Measurements from ENCODE around the gene LRP10. TPM values are rescaled to one million over a fixed set of nuclear protein-coding genes. Genes with fewer than 3 reads are reported as not detected.
A peak's percentile ranks its signal among the peaks of the same experiment; 100 is the strongest.

The LRP10 gene
- total and polyA plus RNA-seq, 12 donors, result 10.3 to 101 (median 48.0) TPM

GRCh38 chr14:22900081-22900799 lies 28.7 kb downstream of the LRP10 start:
- intact Hi-C loops (cut with DNase I), result loop anchor here in 2 of 10 donors (2.0 to 10.0 kb wide), 2 partner anchors 27 to 75 kb away; partner anchors contain the start of gene MRPL52 (in 1 of the 2)
- WGBS, 2 donors, result 44 to 58% methylated on average over 3 of the region's 3 CpGs
- H3K36me3 ChIP-seq, result peaks cover 0 to 73% (median 42%) of the 10 kb centered on the region in 9 donors
- peak overlapping the region in 1 of 10 donors; percentile 26 for H3K27ac ChIP-seq
- no peaks in the 10 kb centered on the region for H3K9me3 ChIP-seq
- DNase-seq (peak in 1 of 2 donors; percentile 44), ATAC-seq (peak; percentile 32 to 77 (median 46))
- TF ChIP-seq CTCF (IDR thresholded peaks at IDR 0.05), result peak; percentile 5 to 67 (median 55)
- no peak overlapping the region for H3K4me3 ChIP-seq
- peaks cover 0 to 22% (median 0%) of the 10 kb centered on the region in 9 donors for H3K4me1 ChIP-seq
- H3K27me3 ChIP-seq, result no peaks in the 10 kb centered on the region

DNA sequence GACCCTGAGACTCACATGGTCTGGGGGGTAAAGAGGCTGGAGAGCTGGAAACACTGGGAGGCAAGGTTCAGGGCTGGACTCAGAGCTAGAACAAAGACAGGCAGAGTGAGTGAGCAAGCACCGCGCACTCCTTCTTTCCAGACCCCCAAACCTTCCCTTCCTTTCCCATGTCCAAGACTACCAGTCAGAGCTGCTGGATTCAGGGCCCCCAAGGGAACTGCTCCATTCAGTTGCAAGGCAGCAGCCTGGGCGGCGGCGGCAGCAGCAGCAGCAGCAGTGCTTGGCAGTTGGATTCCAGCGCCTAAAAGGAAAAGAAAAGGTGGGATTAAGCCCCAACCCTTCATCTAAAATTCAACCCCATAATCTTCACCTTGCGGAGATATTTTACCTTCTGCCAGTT lies 30.3 kb downstream of the LRP10 start:
- Histone ChIP-seq H3K27ac (no peak overlapping the region), H3K27me3 (no peaks in the 10 kb centered on the region), H3K9me3 (no peaks in the 10 kb centered on the region), H3K4me1 (peaks cover 0 to 16% (median 0%) of the 10 kb centered on the region in 9 donors), H3K36me3 (peaks cover 0 to 88% (median 58%) of the 10 kb centered on the region in 9 donors), H3K4me3 (no peak overlapping the region)
- no peak for TF ChIP-seq CTCF (IDR thresholded peaks at IDR 0.05)
- 97% methylated on average over 7 of the region's 7 CpGs for WGBS, 2 donors
- intact Hi-C loops (cut with DNase I), result loop anchor here in 2 of 10 donors (2.0 to 10.0 kb wide), 2 partner anchors 29 to 77 kb away; partner anchors contain the start of gene MRPL52 (in 1 of the 2)
- DNase-seq (no peak), ATAC-seq (no peak)

DNA sequence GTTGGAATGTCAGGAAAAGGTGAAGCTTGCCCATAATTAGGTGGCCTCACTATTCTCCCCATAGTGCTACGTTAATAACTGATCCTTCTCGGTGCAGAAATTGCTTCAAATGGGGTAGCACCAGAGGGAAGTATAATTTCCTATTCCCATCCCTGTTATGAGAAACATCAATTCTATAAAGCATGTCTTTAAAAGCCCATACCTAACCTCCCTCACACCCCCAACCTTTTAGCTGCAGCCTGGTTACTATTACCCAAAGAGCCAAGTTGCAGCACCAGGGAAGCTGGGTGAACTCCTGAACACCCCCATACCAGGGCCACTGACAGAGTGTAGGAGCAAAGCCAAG lies 32.2 kb downstream of the LRP10 start:
- no peak for ATAC-seq
- peaks cover 0 to 97% (median 63%) of the 10 kb centered on the region in 9 donors for H3K36me3 ChIP-seq

DNA sequence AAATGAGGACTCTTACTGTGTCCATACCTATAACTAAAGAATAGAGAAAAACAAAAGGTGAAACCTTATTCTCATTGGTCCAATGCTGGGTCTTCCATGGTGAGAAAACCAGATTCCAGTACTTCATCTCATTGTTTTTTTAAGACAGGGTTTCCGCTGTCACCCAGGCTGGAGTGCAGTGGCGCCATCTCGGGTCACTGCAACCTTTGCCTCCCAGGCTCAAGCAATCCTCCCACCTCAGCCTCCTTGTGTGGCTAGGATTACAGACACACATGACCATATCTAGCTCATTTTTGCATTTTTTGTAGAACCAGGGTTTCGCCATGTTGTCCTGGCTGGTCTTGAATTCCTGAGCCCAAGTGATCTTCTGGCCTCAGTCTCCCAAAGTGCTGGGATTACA lies 34.1 kb downstream of the LRP10 start:
- peaks cover 0 to 14% (median 0%) of the 10 kb centered on the region in 9 donors for H3K4me1 ChIP-seq
- no peaks in the 10 kb centered on the region for H3K9me3 ChIP-seq
- no peaks in the 10 kb centered on the region for H3K27me3 ChIP-seq
- no peak overlapping the region for H3K27ac ChIP-seq
- ATAC-seq, result no peak
- peaks cover 0 to 100% (median 73%) of the 10 kb centered on the region in 9 donors for H3K36me3 ChIP-seq
- intact Hi-C loops (cut with DNase I), result loop anchor here in 1 of 10 donors (10.0 kb wide), 1 partner anchor 81 kb away; the partner anchor contains the start of gene MRPL52
- no peak for DNase-seq
- no peak overlapping the region for H3K4me3 ChIP-seq
- WGBS, 2 donors, result 94 to 95% methylated on average over 4 of the region's 4 CpGs
- TF ChIP-seq CTCF (IDR thresholded peaks at IDR 0.05), result no peak

More for the DNA sequence above, 32.2 kb downstream of the LRP10 start:
- no peaks in the 10 kb centered on the region for H3K27me3 ChIP-seq
- no peaks in the 10 kb centered on the region for H3K9me3 ChIP-seq
- peaks cover 0 to 9% (median 2%) of the 10 kb centered on the region in 9 donors for H3K4me1 ChIP-seq
- H3K27ac ChIP-seq, result no peak overlapping the region
- 88 to 98% methylated on average over 2 of the region's 2 CpGs for WGBS, 2 donors
- intact Hi-C loops (cut with DNase I), result loop anchor here in 1 of 10 donors (10.0 kb wide), 1 partner anchor 79 kb away; the partner anchor contains the start of gene MRPL52
- DNase-seq, result no peak
- no peak overlapping the region for H3K4me3 ChIP-seq
- TF ChIP-seq CTCF (IDR thresholded peaks at IDR 0.05), result no peak

All from heart right ventricle (tissue), 16 donors.